BJ (cell line): ENCODE results near the gene KIF12. TPM values are rescaled to one million over a fixed set of nuclear protein-coding genes. Genes with fewer than 3 reads are reported as not detected.

Source experiments
- CTCF ChIA-PET: fragments of 350-600 bp; formaldehyde crosslinking; extraction: SDS; loops from one replicate; lab custom pipeline; 2021; ENCODE audit warnings: antibody characterized with exemption, inconsistent platforms; lab: Yijun Ruan, JAX
- POLR2A ChIA-PET: fragments of 300-600 bp; sonication (Branson Sonifier 250); formaldehyde crosslinking; extraction: SDS; loops from one replicate; lab custom pipeline; 2021; ENCODE audit warnings: antibody characterized with exemption; lab: Charles Lee
- DNase-seq: peaks from one replicate; pipeline ENCODE4 v3.0.0-alpha.2; 2011; ENCODE audit warnings: low read depth
- H3K27me3 ChIP-seq: 2 replicates; pipeline ENCODE4 v1.6.0; 2011; ENCODE audit warnings: low read length; ENCODE audit not compliant: control insufficient read depth, insufficient read depth
- H3K36me3 ChIP-seq: 2 replicates; pipeline ENCODE4 v1.5.1; 2011; ENCODE audit warnings: low read length; ENCODE audit not compliant: control insufficient read depth, insufficient read depth
- H3K4me3 ChIP-seq: 2 replicates; pipeline ENCODE4 v1.5.1; 2011; ENCODE audit warnings: low read depth, mild to moderate bottlenecking, control low read depth, low read length
- CTCF ChIP-seq: IDR thresholded peaks from 2 replicates; pipeline ENCODE4 v1.5.1; 2011; ENCODE audit warnings: low read depth, mild to moderate bottlenecking, control low read depth, inconsistent platforms, low read length, moderate library complexity; ENCODE audit not compliant: insufficient read depth
- polyA plus RNA-seq: library from polyadenylated mRNA; depleted of rRNA; stranded (reverse); fragments of >200 nt; gene quantifications from 2 replicates; pipeline ENCODE4 v1.2.3, GENCODE V29; 2011

The KIF12 gene
- polyA plus RNA-seq, 1 experiment: 0.07 TPM

GRCh38 chr9:114126247-114127060 is 27.4 kb upstream of the KIF12 start:
- TF ChIP-seq CTCF: no peak
- no peak overlapping the region for H3K4me3 ChIP-seq
- no peaks in the 10 kb centered on the region for H3K36me3 ChIP-seq
- H3K27me3 ChIP-seq: peaks cover 29% of the 10 kb centered on the region
- CTCF ChIA-PET: interaction anchor here (1.2 to 1.8 kb wide), 2 partner anchors 27 to 178 kb away, joined by 3 to 4 read pairs; no protein-coding TSS in a partner anchor
- DNase-seq: no peak
- POLR2A ChIA-PET: no interaction called here

GRCh38 chr9:114125476-114126013 is 26.5 kb upstream of the KIF12 start:
- ChIA-PET POLR2A (no interaction called here), CTCF (interaction anchor here (1.2 kb wide), 1 partner anchor 28 kb away, joined by 3 read pairs; no protein-coding TSS in a partner anchor)
- no peaks in the 10 kb centered on the region for H3K36me3 ChIP-seq
- H3K27me3 ChIP-seq: peaks cover 28% of the 10 kb centered on the region
- no peak for DNase-seq
- no peak overlapping the region for H3K4me3 ChIP-seq
- no peak for TF ChIP-seq CTCF

- DNase-seq: no peak
- CTCF ChIA-PET: interaction anchor here (1.2 kb wide), 1 partner anchor 29 kb away, joined by 3 read pairs; no protein-coding TSS in a partner anchor
- TF ChIP-seq CTCF: no peak
- H3K36me3 ChIP-seq: no peaks in the 10 kb centered on the region
- no peak overlapping the region for H3K4me3 ChIP-seq
- POLR2A ChIA-PET: no interaction called here
- peaks cover 25% of the 10 kb centered on the region for H3K27me3 ChIP-seq
These were observed 25.8 kb upstream of the KIF12 start for GRCh38 chr9:114124666-114125475.

- no peak for TF ChIP-seq CTCF
- peaks cover 22% of the 10 kb centered on the region for H3K27me3 ChIP-seq
- H3K4me3 ChIP-seq: no peak overlapping the region
- no peaks in the 10 kb centered on the region for H3K36me3 ChIP-seq
- CTCF ChIA-PET: interaction anchor here (0.8 kb wide), 1 partner anchor 12 kb away, joined by 3 read pairs; no protein-coding TSS in a partner anchor
- POLR2A ChIA-PET: no interaction called here
- DNase-seq: no peak
These were observed 25.0 kb upstream of the KIF12 start for GRCh38 chr9:114124138-114124537.
